Naive thymus-derived CD4-positive, alpha-beta T cell (primary cell): ENCODE measurements around the gene NISCH. TPM values are rescaled to one million over a fixed set of nuclear protein-coding genes. Genes with fewer than 3 reads are reported as not detected.
A peak's percentile ranks its signal among the peaks of the same experiment; 100 is the strongest.

Source experiments
- ATAC-seq: fragments of 150-1000 bp; cut with Tn5 transposase; 2 replicates; pipeline ENCODE4 v1.10.0; 2021; ENCODE audit warnings: mild to moderate bottlenecking, moderate library complexity
- CTCF ChIA-PET: fragments of 350-600 bp; sonication (Branson Sonifier 250); formaldehyde crosslinking; loops from one replicate; lab custom pipeline; 2021; ENCODE audit warnings: antibody characterized with exemption; lab: Charles Lee
- POLR2A ChIA-PET: fragments of 350-600 bp; sonication (Branson Sonifier 250); formaldehyde crosslinking; loops from one replicate; lab custom pipeline; 2021; ENCODE audit warnings: antibody characterized with exemption, inconsistent platforms; lab: Charles Lee
- DNase-seq, 9 donors: peaks; one replicate each; pipeline versions ENCODE4 v3.0.0 to v3.0.0-alpha.2; 2020 to 2022; ENCODE audit warnings: mixed read lengths in 1 of 9
- H3K27ac ChIP-seq: one replicate; pipeline ENCODE4 v1.7.0; 2013; ENCODE audit warnings: mild to moderate bottlenecking, low read depth, low read length, moderate library complexity
- H3K27me3 ChIP-seq, 2 donors: one replicate each; pipeline ENCODE4 v1.7.0; 2013; ENCODE audit warnings: low read length in 2 of 2, mild to moderate bottlenecking in 2 of 2, moderate library complexity in 2 of 2; ENCODE audit not compliant: control insufficient read depth in 2 of 2, insufficient read depth in 2 of 2
- H3K36me3 ChIP-seq, 3 experiments: 1 replicate in 2 of 3; 2 replicates in 1 of 3; pipeline ENCODE4 v1.7.0; 2013; ENCODE audit warnings: low read length in 3 of 3, mild to moderate bottlenecking in 3 of 3, moderate library complexity in 1 of 3; ENCODE audit not compliant: insufficient read depth in 3 of 3, control insufficient read depth in 2 of 3
- H3K4me1 ChIP-seq, 2 donors: one replicate each; pipeline ENCODE4 v1.7.0; 2013; ENCODE audit warnings: low read length in 2 of 2, mild to moderate bottlenecking in 2 of 2, moderate library complexity in 1 of 2; ENCODE audit not compliant: control insufficient read depth in 2 of 2, insufficient read depth in 2 of 2
- H3K4me3 ChIP-seq: 2 replicates; pipeline ENCODE4 v1.7.0; 2013; ENCODE audit warnings: mild to moderate bottlenecking, low read length
- H3K9me3 ChIP-seq, 3 experiments: 1 replicate in 2 of 3; 2 replicates in 1 of 3; pipeline ENCODE4 v1.7.0; 2013; ENCODE audit warnings: low read length in 3 of 3; ENCODE audit not compliant: control insufficient read depth in 2 of 3
- H3K27ac Mint-ChIP-seq, 9 donors: one replicate each; pipeline ENCODE4 v1.8.0; 2020 to 2022; ENCODE audit warnings: mixed read lengths in 9 of 9, mild to moderate bottlenecking in 8 of 9, moderate library complexity in 5 of 9, inconsistent platforms in 2 of 9
- H3K27me3 Mint-ChIP-seq, 5 donors: one replicate each; pipeline ENCODE4 v1.8.0; 2021 to 2022; ENCODE audit warnings: mixed read lengths in 5 of 5, mild to moderate bottlenecking in 1 of 5
- H3K36me3 Mint-ChIP-seq, 5 donors: one replicate each; pipeline ENCODE4 v1.8.0; 2020 to 2022; ENCODE audit warnings: mixed read lengths in 5 of 5, mild to moderate bottlenecking in 3 of 5, inconsistent platforms in 1 of 5
- H3K4me1 Mint-ChIP-seq, 7 donors: one replicate each; pipeline ENCODE4 v1.8.0; 2020 to 2022; ENCODE audit warnings: mixed read lengths in 7 of 7, mild to moderate bottlenecking in 3 of 7, inconsistent platforms in 1 of 7
- H3K4me3 Mint-ChIP-seq, 10 donors: one replicate each; pipeline ENCODE4 v1.8.0; 2020 to 2022; ENCODE audit warnings: mild to moderate bottlenecking in 10 of 10, mixed read lengths in 10 of 10, moderate library complexity in 6 of 10, inconsistent platforms in 2 of 10
- H3K9me3 Mint-ChIP-seq, 11 donors: one replicate each; pipeline ENCODE4 v1.8.0; 2020 to 2022; ENCODE audit warnings: mixed read lengths in 11 of 11, mild to moderate bottlenecking in 4 of 11, inconsistent platforms in 1 of 11, moderate library complexity in 1 of 11
- intact Hi-C, 2 donors: fragments of 100-400 bp; cut with micrococcal nuclease; formaldehyde crosslinking; loops; one replicate each; pipeline ENCODE4 v1.15.1; 2023
- polyA plus RNA-seq, 2 donors: library from polyadenylated mRNA; unstranded; fragments of 300-500 nt; fragmentation: Illumina TruSeq; gene quantifications; one replicate each; pipeline ENCODE4 v1.2.3, GENCODE V29; 2021
- total RNA-seq, 6 experiments: library from RNA in 5 of 6; stranded (reverse) in 5 of 6; gene quantifications; 1 replicate in 5 of 6; 2 replicates in 1 of 6; pipeline ENCODE4 v1.2.3 and lab custom pipeline; 2021 to 2026

Gene NISCH
- total and polyA plus RNA-seq, 7 experiments from 2014 or later: 21.4 to 210 (median 131) TPM

DNA sequence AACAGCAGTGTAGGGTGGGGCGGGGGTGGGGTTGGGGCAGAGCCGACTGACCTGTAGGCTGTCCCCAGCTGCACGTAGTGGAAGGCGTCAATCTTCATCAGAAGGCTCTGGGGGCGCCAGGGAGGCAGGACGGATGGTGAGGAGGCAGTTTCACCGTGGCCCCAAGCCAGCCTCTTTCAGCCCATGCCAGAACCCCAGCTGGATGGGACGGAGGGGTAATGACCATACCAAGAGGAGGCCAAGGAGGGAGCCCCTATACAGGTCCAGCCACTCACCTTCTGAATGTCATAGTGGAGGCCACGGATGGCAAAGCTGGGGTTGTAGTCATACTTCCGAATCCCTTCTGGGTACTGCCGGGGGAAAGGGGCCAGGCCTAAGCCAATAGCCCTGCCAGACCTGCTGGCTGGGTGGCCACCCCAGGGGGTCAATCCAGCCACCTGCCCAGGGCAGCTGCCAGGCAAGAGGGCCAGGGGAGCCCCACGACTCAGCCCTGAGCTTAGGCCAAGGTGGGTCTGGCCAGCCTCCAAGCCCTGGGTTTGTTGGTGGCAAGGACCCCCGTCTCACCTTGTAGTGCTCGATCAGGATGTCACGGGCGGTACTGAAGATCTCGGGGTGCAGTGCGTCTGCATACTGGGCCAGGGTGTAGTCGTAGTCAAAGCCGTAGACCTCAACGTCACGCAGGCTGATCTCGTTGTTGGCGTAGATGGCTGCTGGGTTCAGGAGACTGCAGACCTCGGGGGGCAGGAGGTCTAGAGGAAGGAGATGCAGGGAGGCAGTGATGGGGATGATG, 73.4 kb downstream of the NISCH start:
- ChIA-PET CTCF (interaction anchor here (0.5 kb wide), 1 partner anchor 64 kb away, joined by 3 read pairs; no protein-coding TSS in a partner anchor), POLR2A (interaction anchor here (0.6 kb wide), 1 partner anchor 71 kb away, joined by 4 read pairs; no protein-coding TSS in a partner anchor)
- DNase-seq: no peak
- H3K27me3 ChIP-seq: no peaks in the 10 kb centered on the region
- intact Hi-C loops: no loop called here
- no peak overlapping the region for H3K27ac ChIP-seq
- Mint-ChIP-seq H3K4me3 (no peak overlapping the region), H3K27me3 (no peaks in the 10 kb centered on the region), H3K27ac (no peak overlapping the region), H3K36me3 (peaks cover 0 to 3% (median 0%) of the 10 kb centered on the region in 5 donors), H3K4me1 (peaks cover 0 to 7% (median 0%) of the 10 kb centered on the region in 7 donors), H3K9me3 (no peaks in the 10 kb centered on the region)
- H3K9me3 ChIP-seq: no peaks in the 10 kb centered on the region
- no peak for ATAC-seq
- H3K4me3 ChIP-seq: no peak overlapping the region
- no peaks in the 10 kb centered on the region for H3K36me3 ChIP-seq
- peaks cover 0 to 4% of the 10 kb centered on the region in 2 donors for H3K4me1 ChIP-seq

DNA sequence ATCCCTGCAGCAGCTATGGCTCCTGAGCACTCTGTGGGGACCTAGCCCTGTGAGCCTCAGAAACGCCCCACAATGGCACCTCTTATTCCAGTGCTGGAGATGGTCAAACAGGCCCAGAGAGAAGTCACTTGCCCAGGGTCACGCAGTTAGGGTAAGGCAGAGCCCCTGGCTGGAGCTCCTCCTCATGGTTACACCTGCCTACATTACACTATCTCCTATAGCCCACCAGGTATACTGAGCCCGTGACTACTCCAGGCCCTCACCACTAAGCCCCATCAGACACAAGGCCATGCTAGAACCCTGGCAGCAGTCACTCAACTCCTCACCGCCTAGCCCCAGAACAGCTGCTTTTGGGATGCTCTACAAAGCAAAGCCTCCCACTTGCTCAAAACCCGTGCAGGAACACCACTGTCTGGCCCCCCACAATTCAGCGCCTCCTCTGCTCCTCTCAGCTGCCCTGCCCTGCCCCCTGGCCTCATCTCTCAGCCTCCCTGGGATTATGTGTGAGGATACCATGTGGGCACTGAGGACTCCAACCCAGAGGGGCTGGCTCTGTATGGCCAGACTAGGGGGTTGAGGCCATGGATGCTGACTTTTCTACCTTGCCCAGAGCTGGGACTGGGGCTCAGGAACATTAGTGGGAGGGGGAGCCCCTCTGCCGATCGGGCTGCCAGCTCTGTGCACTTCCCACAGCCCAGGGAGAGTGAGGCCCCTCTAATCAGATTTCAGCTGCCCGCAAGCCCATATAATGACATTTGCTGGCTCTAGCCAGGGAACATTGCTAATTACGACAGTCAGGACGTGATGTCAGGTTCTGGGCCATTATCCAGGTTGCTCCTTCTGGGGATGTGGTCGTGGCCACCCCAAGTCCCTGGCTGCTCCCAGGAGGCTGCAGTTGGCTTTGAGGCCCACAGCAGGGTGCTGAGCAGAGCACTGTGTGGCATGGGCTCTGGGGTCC, 74.3 kb downstream of the NISCH start:
- Mint-ChIP-seq H3K27me3 (no peaks in the 10 kb centered on the region), H3K27ac (peak overlapping the region in 1 of 9 donors; percentile 65), H3K36me3 (no peaks in the 10 kb centered on the region), H3K9me3 (peaks cover 0 to 2% (median 0%) of the 10 kb centered on the region in 11 donors), H3K4me3 (peak overlapping the region in 1 of 10 donors; percentile 29), H3K4me1 (peaks cover 0 to 10% (median 3%) of the 10 kb centered on the region in 7 donors)
- DNase-seq: peak in 1 of 9 donors; percentile 4
- Histone ChIP-seq H3K27me3 (no peaks in the 10 kb centered on the region), H3K9me3 (no peaks in the 10 kb centered on the region), H3K36me3 (no peaks in the 10 kb centered on the region), H3K4me3 (no peak overlapping the region), H3K4me1 (peaks cover 0 to 4% of the 10 kb centered on the region in 2 donors), H3K27ac (no peak overlapping the region)
- intact Hi-C loops: loop anchor here in 1 of 2 donors (10.0 kb wide), 3 partner anchors 255 to 845 kb away; partner anchors contain the start of genes RPL29 and WDR82
- CTCF ChIA-PET: no interaction called here
- no peak for ATAC-seq
- POLR2A ChIA-PET: interaction anchor here (0.6 kb wide), 1 partner anchor 72 kb away, joined by 4 read pairs; no protein-coding TSS in a partner anchor

DNA sequence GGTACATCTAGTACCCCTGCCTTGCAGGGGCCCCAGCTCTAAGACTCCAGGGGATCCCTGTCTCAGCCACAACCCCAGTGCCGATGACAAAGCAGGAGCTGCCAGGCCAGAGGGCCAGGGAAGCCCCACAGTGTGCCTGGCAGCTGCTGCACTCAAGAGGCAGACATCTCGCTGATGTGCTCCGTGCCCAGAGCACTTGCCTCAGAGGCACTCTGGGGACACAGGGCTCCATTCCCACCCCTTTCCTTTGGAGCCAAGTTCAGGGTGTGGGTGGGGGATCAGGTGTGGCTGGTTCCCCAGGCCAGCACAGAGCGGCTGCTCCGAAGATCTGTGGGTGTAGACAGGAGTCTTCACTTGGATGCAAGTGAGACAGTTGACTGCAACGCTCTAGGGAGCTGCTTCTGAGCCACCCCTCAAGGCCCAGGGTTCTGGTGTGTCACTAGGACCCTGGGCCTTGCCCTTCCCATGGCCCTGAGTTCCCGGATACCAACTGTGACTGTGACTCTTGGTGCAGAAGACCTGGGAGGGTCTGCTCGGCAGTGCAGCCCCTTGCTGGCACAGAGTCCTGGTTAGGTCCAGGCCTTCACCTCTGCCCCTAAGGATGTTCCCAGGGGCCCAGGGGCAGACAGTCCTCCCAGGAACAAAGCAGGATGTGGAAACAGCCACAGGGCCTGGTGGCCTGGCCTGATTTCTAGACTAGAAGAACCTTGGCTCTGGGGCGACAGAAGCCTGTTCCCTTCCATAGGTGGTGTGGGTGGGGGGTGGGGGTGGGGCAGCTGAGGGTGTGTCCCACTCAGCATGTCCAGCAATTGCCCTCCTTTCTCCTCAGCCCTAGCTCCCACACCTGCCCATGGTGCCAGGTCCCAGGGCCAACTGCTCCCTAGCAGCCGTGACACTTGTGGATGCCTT, 75.8 kb downstream of the NISCH start:
- CTCF ChIA-PET: no interaction called here

GRCh38 chr3:52531860-52532516, 76.6 kb downstream of the NISCH start:
- Histone ChIP-seq H3K4me3 (no peak overlapping the region), H3K36me3 (no peaks in the 10 kb centered on the region), H3K27ac (no peak overlapping the region), H3K4me1 (peaks cover under 1 to 4% of the 10 kb centered on the region in 2 donors), H3K27me3 (no peaks in the 10 kb centered on the region), H3K9me3 (no peaks in the 10 kb centered on the region)
- Mint-ChIP-seq H3K4me3 (peak overlapping the region in 7 of 10 donors; percentile 16 to 81 (median 72)), H3K9me3 (peaks cover 0 to 2% (median 0%) of the 10 kb centered on the region in 11 donors), H3K27me3 (no peaks in the 10 kb centered on the region), H3K4me1 (peaks cover 5 to 22% (median 17%) of the 10 kb centered on the region in 7 donors), H3K27ac (peak overlapping the region in 2 of 9 donors; percentile 38 to 55), H3K36me3 (peaks cover 0 to 3% (median 0%) of the 10 kb centered on the region in 5 donors)
- ChIA-PET CTCF (no interaction called here), POLR2A (no interaction called here)
- ATAC-seq (no peak), DNase-seq (peak in 1 of 9 donors; percentile 3)
- intact Hi-C loops: loop anchor here in 1 of 2 donors (10.0 kb wide), 3 partner anchors 257 to 847 kb away; partner anchors contain the start of genes RPL29 and WDR82

More for the DNA sequence above, 75.8 kb downstream of the NISCH start:
- Mint-ChIP-seq H3K4me3 (peak overlapping the region in 1 of 10 donors; percentile 16), H3K36me3 (no peaks in the 10 kb centered on the region), H3K27me3 (no peaks in the 10 kb centered on the region), H3K27ac (no peak overlapping the region), H3K9me3 (peaks cover 0 to 2% (median 0%) of the 10 kb centered on the region in 11 donors), H3K4me1 (peaks cover 5 to 17% (median 13%) of the 10 kb centered on the region in 7 donors)
- no peaks in the 10 kb centered on the region for H3K36me3 ChIP-seq
- no peak for ATAC-seq
- POLR2A ChIA-PET: no interaction called here
- no peaks in the 10 kb centered on the region for H3K27me3 ChIP-seq
- peaks cover 0 to 4% of the 10 kb centered on the region in 2 donors for H3K4me1 ChIP-seq
- intact Hi-C loops: loop anchor here in 1 of 2 donors (10.0 kb wide), 3 partner anchors 256 to 846 kb away; partner anchors contain the start of genes RPL29 and WDR82
- H3K9me3 ChIP-seq: no peaks in the 10 kb centered on the region
- H3K27ac ChIP-seq: no peak overlapping the region
- peak in 1 of 9 donors; percentile 3 for DNase-seq
- no peak overlapping the region for H3K4me3 ChIP-seq

DNA sequence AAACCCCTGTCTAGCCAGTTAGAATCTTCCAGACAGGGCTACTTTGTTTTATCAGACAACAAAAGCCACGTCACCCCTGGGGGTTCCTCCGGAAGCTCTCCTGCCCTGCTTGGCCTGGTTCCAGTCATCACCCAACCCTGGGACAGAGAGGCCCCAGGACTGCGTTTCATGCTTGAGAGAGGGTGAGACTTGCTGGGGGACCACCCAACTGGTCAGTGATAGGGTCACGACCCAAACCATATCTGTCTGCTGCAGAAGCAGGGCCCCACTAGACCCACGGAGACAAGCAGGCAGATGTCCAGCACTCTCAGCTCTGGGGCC, 77.1 kb downstream of the NISCH start:
- no peak for ATAC-seq
- Mint-ChIP-seq H3K27me3 (no peaks in the 10 kb centered on the region), H3K4me3 (peak overlapping the region; percentile 36 to 81 (median 70)), H3K4me1 (peaks cover 8 to 26% (median 21%) of the 10 kb centered on the region in 7 donors), H3K27ac (peak overlapping the region in 1 of 9 donors; percentile 55), H3K36me3 (peaks cover 0 to 5% (median 0%) of the 10 kb centered on the region in 5 donors), H3K9me3 (peaks cover 0 to 2% (median 0%) of the 10 kb centered on the region in 11 donors)
- ChIA-PET CTCF (no interaction called here), POLR2A (no interaction called here)
- intact Hi-C loops: loop anchor here in 1 of 2 donors (10.0 kb wide), 3 partner anchors 258 to 848 kb away; partner anchors contain the start of genes RPL29 and WDR82
- DNase-seq: peak in 2 of 9 donors; percentile 5 to 20
- Histone ChIP-seq H3K36me3 (no peaks in the 10 kb centered on the region), H3K4me3 (peak overlapping the region; percentile 15), H3K4me1 (peaks cover 5 to 9% of the 10 kb centered on the region in 2 donors), H3K9me3 (no peaks in the 10 kb centered on the region), H3K27me3 (no peaks in the 10 kb centered on the region), H3K27ac (no peak overlapping the region)
